Colon (tissue), 2 donors: ENCODE results near the gene KAT8.

ENCODE experiments used
- FAIRE-seq: peaks from 2 replicates; lab custom pipeline; 2012; peaks lifted over from hg19 to GRCh38; lab: Jason Lieb, UNC
- donor health status: control.
- donor health status: control.

The KAT8 gene

GRCh38 chr16:31108035-31108793 lies 9.2 kb upstream of the KAT8 start, which contains the start of gene BCKDK:
Gene BCKDK, plus strand, starts transcription at chr16:31108386. Its CDS starts 838 bp downstream, at chr16:31109224.
- FAIRE-seq, result no peak

- no peak for FAIRE-seq
Measured at GRCh38 chr16:31108794-31109558, 8.5 kb upstream of the KAT8 start.

- FAIRE-seq, result no peak
Measured at GRCh38 chr16:31109622-31110021, 7.8 kb upstream of the KAT8 start.

GRCh38 chr16:31110106-31111034 lies 7.1 kb upstream of the KAT8 start:
- FAIRE-seq, result no peak

- no peak for FAIRE-seq
Measured at GRCh38 chr16:31111881-31112466, 5.5 kb upstream of the KAT8 start.

- FAIRE-seq, result no peak
Measured at GRCh38 chr16:31112711-31113110, 4.8 kb upstream of the KAT8 start.

- FAIRE-seq, result no peak
Measured at GRCh38 chr16:31113121-31114120, 4.0 kb upstream of the KAT8 start.

- FAIRE-seq, result no peak
Measured at GRCh38 chr16:31114468-31114867, 3.0 kb upstream of the KAT8 start.

- no peak for FAIRE-seq
Measured at GRCh38 chr16:31118223-31119155, 1.0 kb downstream of the KAT8 start.

- no peak for FAIRE-seq
Measured at GRCh38 chr16:31120129-31120528, 2.7 kb downstream of the KAT8 start.

- no peak for FAIRE-seq
Measured at GRCh38 chr16:31125844-31126243, 8.4 kb downstream of the KAT8 start.

- no peak for FAIRE-seq
Measured at GRCh38 chr16:31127182-31127581, 9.7 kb downstream of the KAT8 start.

- no peak for FAIRE-seq
Measured at GRCh38 chr16:31128711-31129567, 11.5 kb downstream of the KAT8 start.

GRCh38 chr16:31129568-31130335 lies 12.3 kb downstream of the KAT8 start:
- FAIRE-seq, result no peak

- no peak for FAIRE-seq
Measured at GRCh38 chr16:31130336-31130891, 12.9 kb downstream of the KAT8 start.

- no peak for FAIRE-seq
Measured at GRCh38 chr16:31130899-31131298, 13.4 kb downstream of the KAT8 start.

- no peak for FAIRE-seq
Measured at GRCh38 chr16:31131416-31131815, 14.0 kb downstream of the KAT8 start.
